HG03521 (cell line): ENCODE data around the gene CAPN2.
"Not testable (repeated sequence)": the region's sequence is repeated elsewhere in the genome, so short reads cannot be mapped to it uniquely, and the experiment has no call there.

ENCODE experiments used
- ATAC-seq: cut with Tn5 transposase; IDR thresholded peaks from one replicate; pipeline ENCODE4 v1.9.1; 2021; ENCODE audit warnings: mild to moderate bottlenecking, moderate library complexity; ENCODE audit not compliant: unreplicated experiment

The CAPN2 gene

DNA sequence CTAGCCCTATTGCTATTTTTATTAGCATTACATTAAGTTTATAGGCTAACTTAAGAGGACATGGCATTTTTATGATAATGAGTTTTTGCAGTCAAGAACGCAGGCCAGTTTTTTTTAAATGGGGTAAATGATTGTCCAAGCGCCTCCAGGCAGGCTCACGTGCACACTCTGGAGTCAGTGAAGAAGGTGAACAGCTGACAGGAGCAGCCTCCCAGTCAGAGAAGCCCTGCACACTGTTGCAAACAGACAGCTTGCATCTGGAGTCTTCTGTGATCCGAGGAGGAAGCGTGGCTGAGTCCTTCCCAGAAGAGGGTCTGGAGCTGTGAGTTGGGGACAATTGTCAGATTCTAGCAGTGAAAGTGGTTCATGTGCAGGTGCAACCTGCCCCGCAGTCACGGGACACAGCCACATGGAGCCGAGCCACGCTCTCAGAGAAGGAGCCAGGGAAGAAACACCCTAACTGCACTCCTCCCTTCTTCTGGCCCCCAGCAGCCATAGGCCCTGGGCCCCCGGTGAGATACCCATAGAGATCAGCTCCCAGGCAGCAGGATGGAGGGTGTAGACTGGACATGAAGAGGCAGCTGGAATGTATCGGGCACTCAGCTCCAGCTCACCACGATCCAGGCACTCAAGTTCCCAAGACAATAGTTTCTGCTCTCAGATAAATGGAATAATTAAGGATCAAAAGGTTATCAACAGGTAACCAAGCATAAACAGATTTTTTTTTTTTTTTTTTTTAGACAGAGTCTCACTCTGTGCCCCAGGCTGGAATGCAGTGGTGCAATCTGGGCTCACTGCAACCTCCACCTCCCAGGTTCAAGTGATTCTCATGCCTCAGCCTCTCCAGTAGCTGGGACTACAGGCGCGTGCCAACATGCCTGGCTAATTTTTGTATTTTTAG is 26.4 kb downstream of the CAPN2 start:
- ATAC-seq = no peak

DNA sequence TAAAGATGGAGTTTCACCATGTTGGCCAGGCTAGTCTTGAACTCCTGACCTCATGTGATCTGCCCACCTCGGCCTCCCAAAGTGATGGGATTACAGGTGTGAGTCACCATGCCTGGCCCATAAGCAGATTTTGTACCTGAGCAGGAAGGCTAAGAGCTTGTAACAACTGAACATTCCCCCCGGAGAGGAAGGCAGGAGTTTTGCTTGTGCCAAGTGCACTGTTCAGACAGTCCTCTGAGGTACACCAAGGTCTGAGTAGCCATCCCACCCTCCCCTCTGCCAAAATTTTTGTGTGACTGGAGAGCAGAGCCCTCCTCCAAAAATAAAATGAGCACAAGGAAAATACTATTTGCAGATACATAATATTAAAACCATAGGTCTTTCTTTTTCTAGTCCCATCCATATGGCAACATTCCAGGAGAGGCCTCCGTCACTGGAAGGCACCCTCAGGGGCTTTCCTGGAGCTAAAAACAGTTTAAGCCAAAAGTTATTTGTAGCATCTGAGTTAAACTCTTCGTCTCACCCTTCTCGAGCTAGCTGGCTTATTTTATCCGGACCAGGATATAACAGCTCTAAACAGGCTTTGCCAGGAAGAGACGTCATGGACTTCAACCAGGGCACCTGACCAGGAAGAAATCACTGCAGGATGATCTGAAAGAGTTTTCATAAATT is 27.2 kb downstream of the CAPN2 start:
- ATAC-seq = no peak

DNA sequence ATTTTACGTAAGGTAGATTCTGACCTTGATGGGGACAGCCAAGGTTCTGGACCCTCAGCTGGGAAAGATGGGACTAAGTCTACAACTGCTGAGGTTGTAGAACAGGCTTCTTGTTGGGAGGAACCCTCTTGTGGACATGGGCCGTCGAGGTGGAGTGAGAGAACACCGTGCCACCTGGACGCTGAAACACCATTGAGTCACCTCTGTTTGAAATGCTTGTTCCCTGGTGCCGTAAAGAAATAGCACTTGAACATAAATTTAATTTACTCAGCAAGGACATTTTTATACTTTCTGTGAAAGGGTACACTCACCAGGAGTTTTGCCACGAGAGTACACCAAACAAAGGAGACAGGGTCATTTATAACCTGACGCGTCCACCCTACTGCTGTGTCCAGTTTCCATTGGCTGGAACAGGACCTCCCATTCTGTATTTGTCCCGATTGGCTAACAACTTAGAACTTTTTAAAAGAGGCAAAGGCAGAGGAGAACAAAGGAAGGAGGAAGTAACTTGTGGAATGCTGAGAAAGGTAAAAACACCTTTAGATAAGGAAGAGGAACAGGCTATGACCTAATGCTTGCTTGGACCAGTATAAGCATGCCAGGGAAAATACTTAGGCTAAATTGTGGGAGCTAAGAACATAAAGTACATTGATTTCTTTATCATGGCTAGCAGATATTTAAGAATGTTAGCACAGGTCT is 27.8 kb downstream of the CAPN2 start:
- not testable (repeated sequence) for ATAC-seq

DNA sequence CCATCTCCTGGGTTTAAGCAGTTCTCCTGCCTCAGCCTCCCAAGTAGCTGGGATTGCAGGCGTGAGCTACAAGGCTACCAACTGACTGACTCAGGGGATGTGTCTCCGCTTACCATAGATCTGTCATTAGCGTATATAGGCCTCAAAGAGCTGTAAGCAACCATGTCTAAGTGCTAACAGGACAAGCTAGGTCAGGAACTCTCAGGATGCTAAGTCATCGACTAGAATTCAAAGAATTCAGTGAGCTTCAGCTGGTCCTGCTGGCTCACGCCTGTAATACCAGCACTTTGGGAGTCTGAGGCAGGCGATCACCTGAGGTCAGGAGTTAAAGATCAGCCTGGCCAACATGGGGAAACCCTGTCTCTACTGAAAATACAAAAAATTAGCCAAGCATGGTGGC is 29.5 kb downstream of the CAPN2 start:
- no peak for ATAC-seq

DNA sequence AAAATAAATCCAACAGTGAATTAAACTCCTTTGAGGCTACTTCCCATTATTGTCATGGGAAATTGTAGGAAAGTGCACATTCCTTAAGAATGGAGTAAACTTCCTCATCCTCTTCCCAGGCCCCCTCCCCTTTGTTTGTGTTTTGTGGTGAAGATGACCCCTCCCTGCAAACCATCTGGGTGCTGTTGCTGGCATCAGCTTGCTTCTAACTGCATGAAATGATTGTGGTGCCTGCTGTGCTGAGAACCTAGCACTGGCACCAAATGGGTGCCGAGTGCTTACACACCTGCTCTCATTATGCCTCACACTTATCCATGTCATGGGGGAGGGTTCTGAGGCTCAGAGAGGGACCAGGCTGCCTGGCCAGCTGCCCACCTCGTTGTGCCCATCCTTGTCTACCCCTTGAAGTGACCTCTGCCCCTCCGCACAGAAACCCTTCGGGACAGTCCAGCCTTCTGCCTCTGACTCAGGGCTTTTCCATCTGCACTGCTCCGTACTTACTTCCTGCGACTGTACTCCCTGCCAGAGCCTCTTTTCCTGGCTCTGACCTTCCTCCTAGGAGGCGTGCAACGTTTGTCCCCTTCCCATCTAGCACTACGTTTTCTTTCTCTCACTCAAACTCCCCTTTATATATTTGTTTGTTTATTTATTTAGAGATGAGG is 30.6 kb downstream of the CAPN2 start:
- no peak for ATAC-seq

DNA sequence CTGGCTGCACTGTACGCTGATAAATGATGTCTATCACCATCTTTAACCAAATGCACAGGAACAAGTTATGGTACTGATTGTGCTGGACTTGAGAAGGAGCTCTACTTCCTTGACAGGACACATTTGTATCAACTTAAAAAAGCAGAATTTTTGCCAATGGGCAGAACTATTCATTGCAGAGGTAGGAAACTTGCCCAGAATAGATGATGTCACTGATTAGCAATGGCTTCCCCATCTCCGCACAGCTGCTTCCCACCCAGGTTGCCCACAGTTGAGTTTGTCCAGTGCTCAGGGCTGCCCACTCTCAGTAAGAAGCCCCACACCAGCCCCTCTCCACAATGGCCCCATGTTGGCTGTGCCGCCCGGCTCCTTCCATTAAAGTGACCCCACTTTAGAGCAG is 33.4 kb downstream of the CAPN2 start:
- no peak for ATAC-seq

DNA sequence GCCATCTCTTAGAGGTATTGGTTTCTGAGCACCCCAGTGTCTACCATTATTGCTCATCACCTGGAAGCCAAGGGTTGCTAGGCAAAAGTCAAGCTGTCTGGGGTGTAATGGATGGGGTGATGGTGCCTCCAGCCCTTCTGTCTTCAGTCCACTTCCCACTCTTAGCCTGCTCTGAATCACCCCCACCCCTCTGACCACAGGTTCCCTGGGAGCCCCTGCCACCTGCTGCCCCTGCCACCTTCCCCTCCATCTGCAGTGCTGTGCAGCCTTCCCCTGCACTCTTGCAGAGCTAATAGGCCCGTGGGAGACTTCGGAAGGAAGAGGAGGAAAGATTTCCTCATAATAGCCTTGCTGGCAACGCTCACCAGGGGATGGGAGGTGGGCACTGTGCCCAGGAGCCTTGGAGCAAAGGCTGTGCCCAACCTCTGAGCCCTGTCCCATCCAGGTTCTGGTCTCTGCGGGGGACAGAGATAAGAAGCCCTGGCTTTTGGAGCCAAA is 35.5 kb downstream of the CAPN2 start:
- no peak for ATAC-seq

DNA sequence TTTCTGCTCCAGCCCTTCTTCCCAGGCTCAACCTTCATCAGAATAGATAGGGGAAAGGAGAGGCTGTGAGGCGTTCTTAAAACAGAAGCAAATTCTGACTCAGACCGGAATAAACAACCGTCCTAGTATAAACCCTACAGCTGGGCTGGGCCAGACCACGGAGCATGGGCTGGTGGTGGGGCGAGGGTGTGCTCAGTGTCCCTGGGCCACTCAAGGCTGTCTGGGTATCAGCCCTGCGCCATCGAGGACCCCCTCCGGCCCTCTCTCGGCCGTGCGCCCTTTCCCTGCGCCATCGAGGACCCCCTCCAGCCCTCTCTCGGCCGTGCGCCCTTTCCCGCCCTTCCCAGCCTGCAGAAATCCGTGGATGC is 36.0 kb downstream of the CAPN2 start:
- ATAC-seq = no peak

DNA sequence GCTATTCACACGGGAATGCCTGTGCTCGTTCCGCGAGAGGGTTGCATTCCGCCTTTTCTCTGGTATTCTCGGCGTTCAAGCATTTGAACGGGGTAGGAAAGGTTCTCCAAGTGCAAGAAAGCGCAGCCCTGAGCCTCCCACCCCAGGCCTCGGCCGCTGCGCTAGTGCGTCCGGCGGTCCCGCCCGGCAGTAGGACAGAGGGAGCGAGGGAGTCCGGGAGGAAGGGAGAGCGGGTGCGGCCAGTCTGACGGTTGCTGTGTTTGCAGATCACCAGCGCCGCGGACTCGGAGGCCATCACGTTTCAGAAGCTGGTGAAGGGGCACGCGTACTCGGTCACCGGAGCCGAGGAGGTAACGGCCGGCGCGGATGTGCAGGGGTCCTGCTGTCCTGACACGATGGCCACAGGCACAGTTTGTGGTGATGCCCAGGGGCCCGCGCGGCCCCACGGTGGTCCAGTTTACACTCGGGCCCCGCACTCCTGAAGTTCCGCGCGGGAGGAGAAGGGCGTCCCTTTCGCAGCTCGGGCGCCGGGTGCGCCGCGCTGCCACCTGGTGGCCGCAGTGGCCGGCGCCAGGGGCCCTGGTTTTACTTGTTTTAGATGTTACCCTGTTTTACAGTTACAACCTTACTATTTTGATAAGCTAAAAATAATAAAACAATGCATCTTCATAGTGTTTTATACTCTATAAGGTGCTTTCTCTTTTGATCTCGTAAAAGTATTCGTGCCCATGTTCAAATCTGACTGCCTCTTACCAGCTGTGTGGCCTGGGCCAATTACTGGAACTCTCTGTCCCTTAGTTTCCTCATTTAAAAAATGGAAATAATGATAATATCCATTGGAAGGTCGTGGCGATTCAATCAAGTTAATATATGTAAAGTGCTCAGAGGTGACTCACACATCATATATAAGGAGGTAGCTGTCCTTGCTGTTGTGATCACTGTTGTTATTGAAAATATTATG is 36.7 kb downstream of the CAPN2 start:
- ATAC-seq = peak; percentile 74

DNA sequence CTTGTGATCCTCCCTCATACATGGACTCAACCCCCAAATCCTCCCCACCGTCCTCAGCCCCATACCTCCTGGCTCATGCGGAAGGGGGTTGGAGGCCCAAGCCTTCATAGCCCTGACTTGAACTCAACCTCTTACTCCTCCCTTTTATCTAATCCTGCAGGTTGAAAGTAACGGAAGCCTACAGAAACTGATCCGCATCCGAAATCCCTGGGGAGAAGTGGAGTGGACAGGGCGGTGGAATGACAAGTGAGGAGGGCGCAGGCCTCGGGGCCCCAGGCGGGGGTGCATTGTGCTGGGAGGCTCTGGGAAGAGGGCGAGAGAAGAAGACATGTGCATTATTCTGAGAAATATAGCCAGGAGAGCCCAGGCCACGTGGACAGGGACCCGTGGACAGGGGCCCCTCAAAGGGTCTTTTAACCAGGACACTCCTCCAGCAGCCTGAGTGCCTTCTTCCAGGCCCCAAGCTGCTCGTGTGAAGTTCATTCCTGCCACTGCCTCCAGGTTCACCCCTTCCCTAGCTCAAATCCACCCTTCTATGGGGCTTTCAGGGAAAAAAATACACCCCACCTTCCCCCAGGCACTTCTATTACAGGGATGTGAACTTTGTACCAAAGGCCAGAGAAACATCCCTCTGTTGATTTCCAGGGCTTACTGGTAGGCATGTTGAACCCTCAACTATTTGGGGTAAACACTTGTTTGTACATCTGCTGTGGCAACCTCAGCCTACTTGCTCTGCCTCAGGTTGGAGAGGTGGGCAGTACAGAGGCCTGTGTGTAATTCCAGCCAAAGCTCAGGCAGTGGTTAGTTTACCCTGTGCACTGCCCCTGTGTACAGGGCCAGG is 38.6 kb downstream of the CAPN2 start:
- no peak for ATAC-seq

DNA sequence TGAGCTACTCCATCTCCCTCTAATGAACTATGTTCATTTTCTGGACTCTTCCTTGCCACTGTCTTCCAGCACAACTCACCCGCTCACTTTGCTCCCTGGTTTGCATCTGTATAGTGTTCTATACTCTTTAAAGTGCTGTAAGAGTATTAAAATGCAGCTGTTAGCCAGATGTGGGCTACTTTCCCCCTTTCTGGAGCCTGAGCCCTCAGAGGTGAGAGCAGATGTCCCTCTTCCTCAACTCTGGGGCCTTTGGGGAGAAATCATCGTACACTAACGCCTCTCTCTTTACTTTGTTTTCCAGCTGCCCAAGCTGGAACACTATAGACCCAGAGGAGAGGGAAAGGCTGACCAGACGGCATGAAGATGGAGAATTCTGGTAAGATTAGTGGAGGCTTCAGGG is 39.4 kb downstream of the CAPN2 start:
- no peak for ATAC-seq

DNA sequence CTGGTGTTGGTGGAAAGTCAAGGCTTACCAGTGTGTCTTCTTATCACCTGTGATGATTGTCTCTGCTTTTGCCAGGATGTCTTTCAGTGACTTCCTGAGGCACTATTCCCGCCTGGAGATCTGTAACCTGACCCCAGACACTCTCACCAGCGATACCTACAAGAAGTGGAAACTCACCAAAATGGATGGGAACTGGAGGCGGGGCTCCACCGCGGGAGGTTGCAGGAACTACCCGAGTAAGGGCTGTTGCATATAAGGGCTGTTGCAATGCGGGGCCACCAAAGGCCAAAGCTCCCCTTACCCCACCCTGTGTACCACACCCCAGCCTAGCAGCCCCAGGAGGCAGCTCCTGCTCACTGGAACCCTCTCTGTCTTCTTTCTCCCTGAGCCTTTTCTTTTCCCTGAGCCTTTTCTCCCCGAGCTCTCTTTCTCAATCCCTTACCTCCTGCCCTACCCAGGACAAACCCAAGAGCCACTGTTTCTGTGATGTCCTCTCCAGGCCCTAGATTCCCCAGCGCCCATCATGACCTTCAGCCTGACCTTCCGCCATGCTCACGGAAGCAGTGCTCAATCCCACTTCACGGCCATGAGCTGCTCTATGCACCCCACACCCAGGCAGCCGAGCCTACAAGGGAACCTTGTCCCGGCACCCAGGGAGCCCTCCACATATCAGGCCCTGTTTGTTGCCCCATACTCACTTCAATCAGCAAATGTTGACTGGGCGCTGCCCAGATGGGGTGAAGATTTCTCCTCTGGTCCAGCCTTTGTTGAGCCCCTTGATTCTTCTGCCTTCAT is 40.6 kb downstream of the CAPN2 start:
- no peak for ATAC-seq

DNA sequence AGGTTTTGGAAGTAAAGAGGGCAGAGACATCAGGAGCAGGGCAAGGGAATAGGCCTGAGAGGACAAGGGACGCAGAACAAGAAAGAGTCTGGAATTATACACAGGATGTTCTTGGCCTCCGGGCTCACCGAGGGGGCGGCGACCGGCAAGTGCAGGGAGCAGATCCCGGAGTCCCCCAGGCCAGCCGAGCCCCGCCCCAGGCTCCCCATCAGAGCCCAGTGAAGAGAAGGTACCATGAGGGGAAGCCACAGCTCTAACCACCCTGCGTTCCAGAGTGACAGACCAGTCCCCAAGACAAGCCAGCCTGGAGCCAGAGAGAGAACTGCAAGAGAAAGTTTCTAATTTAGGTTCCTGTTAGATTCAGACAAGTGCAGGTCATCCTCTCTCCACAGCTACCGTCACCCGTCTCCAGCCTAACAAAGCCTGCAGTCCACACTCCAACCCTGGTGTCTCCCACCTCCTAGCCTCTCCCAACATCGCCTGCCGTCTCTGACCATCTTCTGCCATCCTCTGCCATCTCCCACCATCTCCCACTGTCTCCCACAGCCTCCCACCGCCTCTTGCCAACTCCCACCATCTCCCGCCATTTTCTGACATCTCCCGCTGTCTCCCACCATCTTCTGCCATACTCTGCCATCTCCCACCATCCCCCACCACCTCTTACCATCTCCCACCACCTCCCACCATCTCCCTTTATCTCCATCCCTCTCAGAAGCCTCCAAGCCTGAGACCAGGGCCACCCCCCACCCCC is 42.5 kb downstream of the CAPN2 start:
- no peak for ATAC-seq

DNA sequence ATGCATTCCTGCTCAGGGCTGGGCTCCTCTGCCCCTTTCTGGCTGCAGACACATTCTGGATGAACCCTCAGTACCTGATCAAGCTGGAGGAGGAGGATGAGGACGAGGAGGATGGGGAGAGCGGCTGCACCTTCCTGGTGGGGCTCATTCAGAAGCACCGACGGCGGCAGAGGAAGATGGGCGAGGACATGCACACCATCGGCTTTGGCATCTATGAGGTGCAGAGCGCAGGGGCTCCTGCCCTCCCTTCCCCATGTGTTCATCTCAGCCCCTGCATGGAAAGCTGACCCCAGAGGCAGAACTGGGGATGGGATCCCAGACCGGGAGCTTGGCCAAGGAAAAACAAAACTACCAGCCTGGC is 43.1 kb downstream of the CAPN2 start:
- no peak for ATAC-seq

DNA sequence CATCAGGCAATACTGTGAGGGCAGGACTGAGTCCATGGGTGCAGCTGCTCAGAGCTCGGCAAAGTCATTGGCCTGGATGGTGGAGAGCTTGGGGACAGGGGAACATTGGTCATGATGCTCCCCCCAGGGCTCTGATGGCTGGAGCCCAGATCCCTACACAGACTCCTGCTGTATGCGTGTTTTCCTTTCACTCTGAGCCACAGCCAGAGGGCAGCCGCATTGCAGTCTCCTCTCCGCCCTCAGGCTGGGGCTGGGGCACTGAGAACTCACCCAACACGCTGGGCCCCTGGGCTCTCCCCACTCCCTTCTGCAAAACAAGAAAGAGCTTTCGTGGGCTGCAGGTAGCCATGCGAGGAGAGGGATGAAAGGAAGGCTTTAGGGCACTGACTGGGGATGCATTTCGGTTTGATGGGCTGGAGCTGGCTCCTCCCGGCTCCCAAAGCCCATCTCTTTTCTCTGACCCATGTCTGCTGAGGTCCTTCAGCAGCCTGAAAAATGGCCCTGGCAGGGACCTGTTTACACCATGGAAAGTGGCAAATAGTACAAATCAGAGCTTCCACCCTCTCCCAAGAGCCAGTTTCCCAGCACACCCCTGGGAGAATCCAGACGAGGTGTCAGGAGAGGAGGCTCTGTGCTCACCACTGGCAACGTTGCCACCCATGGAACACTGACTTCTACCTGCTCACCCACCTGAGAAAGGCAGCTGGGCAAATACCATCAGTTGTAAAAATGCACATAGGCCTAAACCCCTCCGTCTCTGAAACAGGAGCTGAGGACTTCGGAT is 43.8 kb downstream of the CAPN2 start:
- ATAC-seq = no peak

DNA sequence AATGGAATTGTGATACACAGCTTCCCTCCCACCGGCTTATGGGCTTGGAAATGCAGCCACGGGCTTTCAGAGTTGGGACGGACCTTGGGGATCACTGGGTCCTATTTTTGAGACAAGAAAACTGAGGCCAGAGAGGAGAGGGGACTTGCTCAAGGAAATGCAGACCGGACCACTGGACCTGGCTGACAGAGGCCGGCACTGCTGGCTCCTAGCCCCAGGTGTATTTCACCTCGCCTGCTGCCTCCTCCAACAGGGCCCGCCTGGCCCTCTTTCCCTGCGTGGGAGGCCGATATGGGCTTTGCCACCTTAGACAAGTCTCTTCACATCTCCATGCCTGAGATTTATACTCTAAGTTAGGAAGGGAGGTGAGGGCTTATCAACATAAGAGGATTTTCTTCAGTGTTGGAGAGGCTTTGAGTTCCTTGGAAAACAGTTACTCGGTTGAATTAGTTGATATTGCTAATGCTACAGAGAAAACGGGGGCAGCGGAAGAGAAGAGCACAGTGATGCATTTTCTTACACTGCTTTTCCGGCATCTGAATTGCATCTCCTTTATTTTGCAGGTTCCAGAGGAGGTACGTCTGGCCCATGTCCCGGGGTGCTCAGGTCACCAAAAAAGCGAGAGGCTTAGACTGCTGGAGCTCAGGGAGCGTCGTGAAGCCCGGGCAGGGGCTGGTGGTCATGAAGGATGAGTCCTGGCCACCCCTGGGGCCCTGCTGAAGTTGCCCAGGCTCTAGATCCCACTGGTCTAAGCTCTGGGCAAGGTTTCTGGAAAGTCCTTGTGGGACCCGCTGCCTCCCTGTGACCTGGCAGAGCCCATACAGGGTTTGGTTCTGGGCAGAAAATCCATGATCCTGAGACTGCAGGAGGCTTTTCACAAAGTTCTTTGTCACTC is 44.7 kb downstream of the CAPN2 start:
- ATAC-seq = no peak
